Activated naive CD8-positive, alpha-beta T cell treated with anti-CD3 and anti-CD28 coated beads, Interleukin-2, amount 10 ng/mL, durations not matched to agents 7 days and 5 days (primary cell): Measurements from ENCODE around the gene CDH8. TPM values are rescaled to one million over a fixed set of nuclear protein-coding genes. Genes with fewer than 3 reads are reported as not detected.
"Not testable (repeated sequence)": the region's sequence is repeated elsewhere in the genome, so short reads cannot be mapped to it uniquely, and the experiment has no call there.

Experiments used
- ATAC-seq: fragments of 150-1000 bp; cut with Tn5 transposase; one replicate; pipeline ENCODE4 v1.10.0; 2021; ENCODE audit warnings: low read depth, moderate library complexity
- POLR2A ChIA-PET: fragments of 350-600 bp; sonication (Branson Sonifier 250); formaldehyde crosslinking; loops from one replicate; lab custom pipeline; 2021; ENCODE audit warnings: antibody characterized with exemption; lab: Charles Lee
- DNase-seq: peaks from one replicate; pipeline ENCODE4 v3.0.0; 2021
- H3K27ac Mint-ChIP-seq: one replicate; pipeline ENCODE4 v1.8.0; 2022; ENCODE audit warnings: mild to moderate bottlenecking, mixed read lengths
- H3K27me3 Mint-ChIP-seq: one replicate; pipeline ENCODE4 v1.8.0; 2022; ENCODE audit warnings: mild to moderate bottlenecking, moderate library complexity, mixed read lengths
- H3K36me3 Mint-ChIP-seq: one replicate; pipeline ENCODE4 v1.8.0; 2021; ENCODE audit warnings: mild to moderate bottlenecking, mixed read lengths
- H3K4me1 Mint-ChIP-seq: one replicate; pipeline ENCODE4 v1.8.0; 2021; ENCODE audit warnings: mixed read lengths
- H3K4me3 Mint-ChIP-seq: one replicate; pipeline ENCODE4 v1.8.0; 2022; ENCODE audit warnings: mild to moderate bottlenecking, moderate library complexity, mixed read lengths
- H3K9me3 Mint-ChIP-seq: one replicate; pipeline ENCODE4 v1.8.0; 2021; ENCODE audit warnings: mixed read lengths
- total RNA-seq, 2 experiments: library from RNA; stranded (reverse); gene quantifications; one replicate each; pipeline ENCODE4 v1.2.3, GENCODE V29; 2021

Gene CDH8
- total RNA-seq, 2 experiments from 2014 or later, result 0.62 TPM; not detected in 1

- H3K9me3 Mint-ChIP-seq, result peaks cover 6% of the 10 kb centered on the region
- H3K27me3 Mint-ChIP-seq, result no peaks in the 10 kb centered on the region
- no peak overlapping the region for H3K27ac Mint-ChIP-seq
- no peaks in the 10 kb centered on the region for H3K36me3 Mint-ChIP-seq
- no peaks in the 10 kb centered on the region for H3K4me1 Mint-ChIP-seq
- POLR2A ChIA-PET, result no interaction called here
- ATAC-seq (no peak), DNase-seq (no peak)
- H3K4me3 Mint-ChIP-seq, result no peak overlapping the region
Observed at GRCh38 chr16:61944004-61944403, 92.2 kb downstream of the CDH8 start.

- Mint-ChIP-seq H3K4me1 (no peaks in the 10 kb centered on the region), H3K27me3 (no peaks in the 10 kb centered on the region), H3K27ac (no peak overlapping the region), H3K4me3 (no peak overlapping the region), H3K9me3 (no peaks in the 10 kb centered on the region), H3K36me3 (no peaks in the 10 kb centered on the region)
- no peak for ATAC-seq
- no peak for DNase-seq
- POLR2A ChIA-PET, result no interaction called here
Observed at GRCh38 chr16:61940611-61941010, 95.6 kb downstream of the CDH8 start.

DNA sequence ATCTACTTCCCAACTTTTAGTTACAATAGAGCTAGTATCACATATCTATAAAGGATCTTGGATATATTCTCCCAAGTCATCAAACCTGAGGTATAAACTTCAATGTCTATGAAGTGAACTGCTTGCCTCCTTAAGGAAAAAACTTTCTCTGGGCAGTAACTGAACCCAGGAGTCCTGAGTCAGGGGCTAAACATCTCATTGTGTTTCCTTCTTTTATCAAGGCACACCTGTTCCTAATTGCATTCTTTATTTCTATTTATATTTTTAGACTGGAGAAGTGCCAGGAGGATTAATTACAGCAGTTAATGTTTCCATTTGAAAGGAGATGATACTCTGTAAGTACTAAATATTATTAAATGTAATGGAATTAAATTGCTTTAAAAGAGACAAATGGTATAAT is 98.6 kb downstream of the CDH8 start:
- no peaks in the 10 kb centered on the region for H3K27me3 Mint-ChIP-seq
- no peak for ATAC-seq

GRCh38 chr16:61936522-61936921 is 99.7 kb downstream of the CDH8 start:
- DNase-seq (no peak), ATAC-seq (no peak)
- no peak overlapping the region for H3K4me3 Mint-ChIP-seq
- no peaks in the 10 kb centered on the region for H3K27me3 Mint-ChIP-seq
- no peak overlapping the region for H3K27ac Mint-ChIP-seq
- POLR2A ChIA-PET, result no interaction called here
- no peaks in the 10 kb centered on the region for H3K36me3 Mint-ChIP-seq
- no peaks in the 10 kb centered on the region for H3K9me3 Mint-ChIP-seq
- H3K4me1 Mint-ChIP-seq, result no peaks in the 10 kb centered on the region

More for the DNA sequence above, 98.6 kb downstream of the CDH8 start:
- Mint-ChIP-seq H3K27ac (no peak overlapping the region), H3K9me3 (no peaks in the 10 kb centered on the region), H3K4me3 (no peak overlapping the region), H3K36me3 (no peaks in the 10 kb centered on the region), H3K4me1 (no peaks in the 10 kb centered on the region)
- DNase-seq, result no peak
- POLR2A ChIA-PET, result no interaction called here

DNA sequence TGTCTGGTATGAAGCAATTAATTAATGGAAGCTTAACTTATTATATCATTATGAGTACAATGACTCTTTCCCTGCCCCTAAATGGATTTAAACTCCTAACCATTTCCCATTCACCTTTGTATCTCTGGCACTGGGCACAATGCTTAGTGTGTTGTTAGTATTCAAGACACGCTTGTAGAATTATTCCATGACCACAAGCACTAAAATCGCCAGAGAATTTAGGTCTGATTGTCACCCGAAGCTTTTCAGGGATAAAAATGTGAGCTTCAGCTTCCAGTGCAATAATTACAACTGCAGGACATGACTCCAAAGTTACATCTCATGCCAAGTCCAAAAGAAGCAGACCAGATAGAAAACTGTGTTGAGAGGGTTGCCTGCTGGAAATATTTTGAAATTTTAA is 101.6 kb downstream of the CDH8 start:
- no peaks in the 10 kb centered on the region for H3K36me3 Mint-ChIP-seq
- no peaks in the 10 kb centered on the region for H3K9me3 Mint-ChIP-seq
- POLR2A ChIA-PET, result no interaction called here
- no peak overlapping the region for H3K4me3 Mint-ChIP-seq
- no peak for DNase-seq
- H3K4me1 Mint-ChIP-seq, result no peaks in the 10 kb centered on the region
- H3K27ac Mint-ChIP-seq, result no peak overlapping the region
- H3K27me3 Mint-ChIP-seq, result no peaks in the 10 kb centered on the region
- ATAC-seq, result no peak

DNA sequence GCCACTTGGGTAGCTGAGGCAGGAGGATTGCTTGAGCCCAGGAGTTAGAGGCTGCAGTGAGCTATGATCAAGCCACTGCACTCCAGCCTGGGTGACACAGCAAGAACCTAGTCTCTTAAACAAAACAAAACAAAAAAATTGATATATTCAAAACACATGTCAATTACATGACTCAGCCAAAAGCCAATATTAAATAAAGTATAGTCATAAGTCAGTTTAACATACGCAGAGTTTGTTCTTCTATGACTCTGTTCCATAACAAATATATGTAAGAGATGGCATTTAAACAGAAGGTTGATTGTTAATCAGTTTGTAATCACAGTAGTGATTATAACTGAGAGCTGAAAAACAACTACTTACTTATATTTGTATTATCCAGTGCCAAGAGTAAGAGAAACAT is 106.5 kb downstream of the CDH8 start:
- no peak overlapping the region for H3K27ac Mint-ChIP-seq
- H3K4me1 Mint-ChIP-seq, result no peaks in the 10 kb centered on the region
- DNase-seq (no peak), ATAC-seq (no peak)
- H3K36me3 Mint-ChIP-seq, result no peaks in the 10 kb centered on the region
- POLR2A ChIA-PET, result no interaction called here
- H3K4me3 Mint-ChIP-seq, result no peak overlapping the region
- no peaks in the 10 kb centered on the region for H3K9me3 Mint-ChIP-seq
- H3K27me3 Mint-ChIP-seq, result no peaks in the 10 kb centered on the region

- no peak overlapping the region for H3K27ac Mint-ChIP-seq
- DNase-seq (no peak), ATAC-seq (no peak)
- no peaks in the 10 kb centered on the region for H3K36me3 Mint-ChIP-seq
- POLR2A ChIA-PET, result no interaction called here
- H3K9me3 Mint-ChIP-seq, result no peaks in the 10 kb centered on the region
- no peaks in the 10 kb centered on the region for H3K4me1 Mint-ChIP-seq
- H3K27me3 Mint-ChIP-seq, result no peaks in the 10 kb centered on the region
- H3K4me3 Mint-ChIP-seq, result no peak overlapping the region
Observed at GRCh38 chr16:61926766-61927165, 109.5 kb downstream of the CDH8 start.

DNA sequence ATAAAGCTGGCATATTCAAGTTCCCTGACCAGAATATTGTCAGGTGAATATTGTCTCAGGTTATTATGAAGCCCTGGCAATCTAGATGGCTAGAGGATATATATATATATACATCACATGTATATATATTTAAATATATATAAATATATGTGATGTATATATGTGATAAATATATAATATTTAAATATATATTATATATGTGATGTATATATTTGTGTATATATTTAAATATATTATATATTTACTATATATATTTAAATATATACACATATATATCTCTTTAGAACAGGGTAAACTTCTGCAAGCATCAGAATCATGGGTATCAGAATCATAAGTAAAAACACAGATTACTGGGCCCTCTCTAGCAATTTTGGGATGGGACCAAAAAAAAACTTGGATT is 112.6 kb downstream of the CDH8 start:
- Mint-ChIP-seq H3K4me3 (no peak overlapping the region), H3K9me3 (no peaks in the 10 kb centered on the region), H3K27me3 (no peaks in the 10 kb centered on the region), H3K27ac (no peak overlapping the region), H3K36me3 (no peaks in the 10 kb centered on the region), H3K4me1 (no peaks in the 10 kb centered on the region)
- ATAC-seq (no peak), DNase-seq (no peak)
- POLR2A ChIA-PET, result no interaction called here

- Mint-ChIP-seq H3K4me3 (no peak overlapping the region), H3K9me3 (peaks cover 2% of the 10 kb centered on the region), H3K4me1 (no peaks in the 10 kb centered on the region), H3K27me3 (no peaks in the 10 kb centered on the region), H3K27ac (no peak overlapping the region), H3K36me3 (no peaks in the 10 kb centered on the region)
- no peak for DNase-seq
- POLR2A ChIA-PET, result no interaction called here
- no peak for ATAC-seq
Observed at GRCh38 chr16:61921373-61921772, 114.9 kb downstream of the CDH8 start.

GRCh38 chr16:61917865-61918826 is 118.1 kb downstream of the CDH8 start:
- H3K9me3 Mint-ChIP-seq, H3K27me3 Mint-ChIP-seq, POLR2A ChIA-PET, H3K36me3 Mint-ChIP-seq, H3K4me3 Mint-ChIP-seq, DNase-seq, ATAC-seq, H3K4me1 Mint-ChIP-seq, H3K27ac Mint-ChIP-seq: not testable (repeated sequence)

- H3K36me3 Mint-ChIP-seq, result no peaks in the 10 kb centered on the region
- H3K9me3 Mint-ChIP-seq, result peaks cover 2% of the 10 kb centered on the region
- no peak overlapping the region for H3K27ac Mint-ChIP-seq
- no peaks in the 10 kb centered on the region for H3K27me3 Mint-ChIP-seq
- DNase-seq (no peak), ATAC-seq (no peak)
- POLR2A ChIA-PET, result no interaction called here
- H3K4me1 Mint-ChIP-seq, result no peaks in the 10 kb centered on the region
- H3K4me3 Mint-ChIP-seq, result no peak overlapping the region
Observed at GRCh38 chr16:61915569-61915968, 120.7 kb downstream of the CDH8 start.

GRCh38 chr16:61909074-61909473 is 127.2 kb downstream of the CDH8 start:
- Mint-ChIP-seq H3K9me3 (no peaks in the 10 kb centered on the region), H3K36me3 (no peaks in the 10 kb centered on the region), H3K27ac (no peak overlapping the region), H3K4me3 (no peak overlapping the region), H3K4me1 (no peaks in the 10 kb centered on the region), H3K27me3 (no peaks in the 10 kb centered on the region)
- no peak for DNase-seq
- POLR2A ChIA-PET, result no interaction called here
- no peak for ATAC-seq

GRCh38 chr16:61908426-61908825 is 127.8 kb downstream of the CDH8 start:
- POLR2A ChIA-PET, result no interaction called here
- Mint-ChIP-seq H3K36me3 (no peaks in the 10 kb centered on the region), H3K27ac (no peak overlapping the region), H3K4me1 (no peaks in the 10 kb centered on the region), H3K4me3 (no peak overlapping the region), H3K27me3 (no peaks in the 10 kb centered on the region), H3K9me3 (peaks cover 2% of the 10 kb centered on the region)
- no peak for ATAC-seq
- no peak for DNase-seq

DNA sequence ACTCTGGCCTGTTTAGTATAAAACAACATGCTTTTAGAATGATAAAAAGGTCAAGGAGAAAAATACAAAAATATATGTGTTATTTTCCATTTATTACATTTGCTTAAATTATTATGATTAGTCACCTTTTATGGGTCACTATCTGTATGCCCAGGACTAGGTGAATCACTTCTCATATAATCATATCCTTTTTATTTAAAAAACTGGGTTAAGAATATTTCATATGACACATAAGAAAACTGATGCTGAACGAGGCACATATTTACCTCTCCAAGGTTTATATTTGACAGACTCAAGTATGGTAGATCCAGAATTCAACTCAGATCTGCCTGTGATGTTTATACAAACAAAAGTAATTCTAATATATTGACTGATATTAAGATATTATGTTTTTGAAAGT is 134.5 kb downstream of the CDH8 start:
- ATAC-seq, result no peak
- no peak overlapping the region for H3K4me3 Mint-ChIP-seq
- no peaks in the 10 kb centered on the region for H3K4me1 Mint-ChIP-seq
- no peaks in the 10 kb centered on the region for H3K27me3 Mint-ChIP-seq
- peaks cover 2% of the 10 kb centered on the region for H3K9me3 Mint-ChIP-seq
- POLR2A ChIA-PET, result no interaction called here
- DNase-seq, result no peak
- no peaks in the 10 kb centered on the region for H3K36me3 Mint-ChIP-seq
- no peak overlapping the region for H3K27ac Mint-ChIP-seq
